ENCODE measurements around the gene ATCAY.

Gene ATCAY, protein sequence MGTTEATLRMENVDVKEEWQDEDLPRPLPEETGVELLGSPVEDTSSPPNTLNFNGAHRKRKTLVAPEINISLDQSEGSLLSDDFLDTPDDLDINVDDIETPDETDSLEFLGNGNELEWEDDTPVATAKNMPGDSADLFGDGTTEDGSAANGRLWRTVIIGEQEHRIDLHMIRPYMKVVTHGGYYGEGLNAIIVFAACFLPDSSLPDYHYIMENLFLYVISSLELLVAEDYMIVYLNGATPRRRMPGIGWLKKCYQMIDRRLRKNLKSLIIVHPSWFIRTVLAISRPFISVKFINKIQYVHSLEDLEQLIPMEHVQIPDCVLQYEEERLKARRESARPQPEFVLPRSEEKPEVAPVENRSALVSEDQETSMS

GRCh38 chr19:3880471-3881271, at the start of gene ATCAY:
TSS of gene ATCAY (plus strand) at chr19:3880685. CDS start at chr19:3885768, 5,083 bp downstream.
- no peak for FAIRE-seq

DNA sequence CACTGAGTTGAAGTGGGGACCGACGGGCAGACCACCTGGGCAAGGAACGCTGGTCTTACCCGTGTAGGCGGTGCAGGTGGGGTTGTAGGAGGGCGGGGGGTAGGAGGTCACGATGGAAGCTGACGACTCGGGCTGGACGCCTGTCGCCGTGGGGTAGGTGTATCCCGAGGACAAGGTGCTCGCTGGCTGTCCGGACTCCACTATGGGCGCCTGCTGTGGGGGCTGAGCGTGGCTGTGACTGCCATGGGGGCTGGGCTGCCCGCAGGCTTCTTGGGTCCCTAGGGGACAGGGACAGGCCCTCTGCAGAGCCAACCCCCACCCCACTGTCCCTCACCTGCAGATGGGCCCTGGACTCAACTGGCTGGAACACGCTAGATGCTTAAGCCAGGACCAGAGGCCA, 48.9 kb upstream of the ATCAY start:
- FAIRE-seq = no peak

GRCh38 chr19:3832001-3832400, 48.5 kb upstream of the ATCAY start:
- FAIRE-seq = no peak

DNA sequence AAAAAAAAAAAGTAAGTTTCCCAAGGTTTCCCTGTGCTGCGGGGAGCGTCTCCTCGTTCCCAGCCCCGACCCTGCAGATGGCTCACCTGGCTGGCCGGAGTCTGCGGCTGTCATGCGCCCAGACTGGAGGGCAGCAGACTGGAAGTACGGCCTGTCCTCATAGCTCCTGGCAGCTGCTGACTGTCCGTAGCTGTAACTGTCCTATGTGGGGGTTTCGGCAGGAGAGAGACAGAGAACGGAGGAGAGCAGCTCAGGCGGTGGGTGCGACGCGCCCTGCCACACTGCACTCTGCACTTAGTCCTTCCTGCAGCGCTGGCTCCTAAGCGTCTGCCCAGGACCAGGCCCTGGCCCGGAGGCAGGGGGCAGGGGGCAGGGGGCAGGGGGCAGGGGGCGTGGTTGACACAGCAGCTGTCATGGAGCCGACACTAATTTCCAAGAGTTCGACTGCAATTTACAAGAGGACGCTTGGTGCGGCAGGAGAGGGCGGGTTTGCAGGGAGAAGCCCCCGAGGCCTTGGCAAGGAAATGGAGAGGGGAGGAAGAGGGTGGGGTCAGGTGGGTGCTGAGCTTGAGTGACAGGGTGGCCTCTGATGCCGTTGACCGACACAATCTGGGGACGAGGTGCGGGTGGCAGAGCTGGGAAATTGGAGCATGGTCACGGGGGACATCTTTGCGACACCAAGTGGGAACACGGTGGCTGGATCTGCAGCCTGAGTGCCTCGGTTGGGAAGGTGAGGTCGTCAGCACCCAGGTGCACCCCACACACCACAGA, 46.7 kb upstream of the ATCAY start:
- FAIRE-seq = no peak

DNA sequence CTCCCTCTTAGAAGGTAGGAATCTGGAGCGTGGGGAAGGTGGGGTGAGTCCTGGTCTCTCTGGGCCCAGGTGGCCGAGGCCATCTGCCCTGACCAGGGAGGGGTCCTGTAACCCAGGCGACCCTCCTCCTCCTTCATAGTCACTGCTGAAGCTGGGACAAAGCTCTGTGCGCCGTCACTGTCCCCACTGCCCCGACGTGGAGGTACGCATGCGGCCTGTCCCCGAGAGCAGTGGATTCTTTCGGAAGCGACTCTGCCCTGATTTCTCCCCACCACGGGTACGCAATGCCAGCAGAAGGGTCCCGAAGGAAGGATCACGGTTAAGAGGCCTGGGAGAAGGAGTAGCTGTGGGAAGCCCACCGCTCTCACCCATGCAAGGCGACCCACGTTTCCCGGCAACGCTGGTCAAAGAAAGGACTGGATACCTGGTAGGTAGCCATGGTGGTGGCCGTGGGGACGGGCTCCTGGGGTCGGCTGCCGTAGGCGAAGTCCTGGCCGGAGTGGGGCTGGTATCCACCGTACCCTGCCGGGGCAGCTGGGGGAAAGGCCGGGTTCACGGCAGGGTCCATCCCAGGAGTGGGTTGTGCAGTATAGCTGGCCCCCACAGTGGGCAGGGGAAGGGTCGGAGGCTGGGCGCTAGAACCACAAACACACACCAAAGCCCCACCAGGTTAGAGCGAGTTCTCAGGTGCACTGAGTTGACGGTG, 46.0 kb upstream of the ATCAY start:
- FAIRE-seq = no peak

- FAIRE-seq = no peak
These were observed 45.4 kb upstream of the ATCAY start for GRCh38 chr19:3835055-3835435.

DNA sequence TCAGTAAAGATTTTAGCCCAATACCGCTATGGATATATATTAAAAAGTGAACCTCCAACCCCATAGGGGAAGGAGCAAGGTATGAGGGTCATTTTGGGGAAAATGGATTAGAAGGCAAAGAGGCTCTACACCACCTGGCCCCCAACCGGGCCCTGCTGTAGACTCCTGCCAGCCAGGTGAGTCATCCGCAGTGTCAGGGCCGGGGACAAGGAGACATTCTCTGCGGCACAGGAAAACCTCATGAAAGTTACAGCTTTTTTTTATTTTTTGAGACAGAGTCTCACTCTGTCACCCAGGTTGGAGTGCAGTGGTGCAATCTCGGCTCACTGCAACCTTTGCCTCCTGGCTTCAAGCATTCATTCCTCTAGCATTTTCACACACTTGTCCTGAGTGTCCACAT, 43.6 kb upstream of the ATCAY start:
- FAIRE-seq = no peak

DNA sequence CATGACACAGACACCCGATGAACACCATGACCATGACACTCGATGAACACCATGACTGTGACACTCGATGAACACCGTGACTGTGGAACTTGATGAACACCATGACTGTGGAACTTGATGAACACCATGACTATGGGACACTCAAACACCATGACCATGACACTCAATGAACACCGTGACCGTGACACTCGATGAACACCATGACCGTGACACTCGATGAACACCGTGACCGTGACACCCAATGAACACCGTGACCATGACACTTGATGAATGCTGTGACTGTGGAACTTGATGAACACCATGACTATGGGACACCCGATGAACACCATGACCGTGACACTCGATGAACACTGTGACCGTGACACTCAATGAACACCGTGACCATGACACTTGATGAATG, 43.2 kb upstream of the ATCAY start:
- FAIRE-seq = no peak

- FAIRE-seq = no peak
These were observed 42.6 kb upstream of the ATCAY start for GRCh38 chr19:3837922-3838321.

DNA sequence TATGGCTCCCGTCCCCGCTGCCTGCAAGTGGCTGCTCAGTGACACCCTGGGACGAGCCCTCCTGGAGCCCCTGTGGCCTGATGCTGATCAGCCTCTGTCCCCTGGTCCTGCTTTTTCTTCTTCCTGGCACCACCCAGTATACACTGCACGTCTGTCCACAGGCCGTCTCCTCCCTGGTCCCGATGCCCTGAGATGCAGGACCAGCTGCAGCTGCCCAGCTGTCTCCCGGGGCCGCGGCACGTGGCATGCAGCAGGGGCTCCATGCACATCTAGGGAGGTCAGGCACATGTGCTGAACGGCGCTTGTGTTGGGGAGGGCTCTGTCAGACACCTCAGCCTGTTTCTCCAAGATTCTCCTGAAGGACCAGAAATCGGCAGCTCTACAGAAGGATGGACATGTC, 41.8 kb upstream of the ATCAY start:
- no peak for FAIRE-seq

- FAIRE-seq = no peak
These were observed 40.5 kb upstream of the ATCAY start for GRCh38 chr19:3839941-3840340.

- FAIRE-seq = no peak
These were observed 39.7 kb upstream of the ATCAY start for GRCh38 chr19:3840804-3841203.

DNA sequence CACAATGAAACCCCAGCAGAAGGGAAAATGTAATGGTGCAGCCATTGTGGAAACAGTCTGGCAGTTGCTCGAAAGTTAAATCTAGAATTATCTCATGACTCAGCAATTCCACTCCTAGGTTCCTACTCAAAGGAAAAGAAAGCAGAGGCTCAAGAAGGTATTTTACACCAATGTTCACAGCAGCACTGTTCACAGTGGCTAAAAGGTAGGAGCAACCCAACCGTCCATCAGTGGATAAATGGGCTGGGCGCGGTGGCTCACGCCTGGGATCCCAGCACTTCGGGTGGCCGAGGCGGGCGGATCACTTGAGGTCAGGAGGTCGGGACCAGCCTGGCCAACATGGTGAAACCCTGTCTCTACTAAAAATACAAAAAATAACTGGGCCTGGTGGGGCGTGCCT, 37.5 kb upstream of the ATCAY start:
- FAIRE-seq = no peak

DNA sequence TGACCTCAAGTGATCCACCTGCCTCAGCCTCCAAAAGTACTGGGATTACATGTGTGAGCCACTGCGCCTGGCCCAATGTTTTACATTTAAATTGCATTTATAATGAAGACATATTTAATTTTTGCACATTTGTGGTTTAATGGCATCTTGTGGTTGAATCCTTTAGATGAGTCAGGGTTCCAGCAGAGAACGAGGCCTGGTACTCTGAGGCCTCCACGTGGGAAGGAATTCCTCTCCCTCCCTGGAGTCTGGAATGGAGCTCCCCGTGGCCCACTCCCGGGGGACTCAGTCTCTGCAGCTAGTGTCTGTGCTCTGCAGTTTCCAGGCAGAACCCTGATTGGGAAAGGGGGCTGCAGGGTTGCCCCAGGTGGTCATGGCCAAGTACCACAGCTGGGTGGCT, 35.9 kb upstream of the ATCAY start:
- FAIRE-seq = no peak

- no peak for FAIRE-seq
These were observed 31.4 kb upstream of the ATCAY start for GRCh38 chr19:3849092-3849491.

DNA sequence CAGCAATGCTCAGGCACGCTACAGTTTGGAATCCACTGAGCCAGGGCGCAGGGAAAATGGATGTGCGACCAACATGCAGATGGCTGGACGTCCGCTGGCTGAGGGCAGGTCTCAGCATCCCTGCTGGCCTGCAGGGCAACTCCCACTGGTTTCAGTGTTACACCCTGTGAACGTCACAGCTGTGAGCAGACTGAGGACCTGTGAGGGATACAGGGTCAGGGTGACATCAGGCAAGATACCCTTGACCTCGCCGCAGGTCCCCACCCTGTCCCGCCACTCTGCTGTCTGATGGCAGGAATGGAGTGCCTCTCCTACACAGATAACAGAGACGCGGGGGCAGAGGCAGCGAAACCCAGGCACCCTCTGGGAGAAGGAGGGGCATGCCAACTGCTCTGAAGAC, 30.7 kb upstream of the ATCAY start:
- FAIRE-seq = no peak

GRCh38 chr19:3850320-3850972, 30.0 kb upstream of the ATCAY start:
- FAIRE-seq = no peak

DNA sequence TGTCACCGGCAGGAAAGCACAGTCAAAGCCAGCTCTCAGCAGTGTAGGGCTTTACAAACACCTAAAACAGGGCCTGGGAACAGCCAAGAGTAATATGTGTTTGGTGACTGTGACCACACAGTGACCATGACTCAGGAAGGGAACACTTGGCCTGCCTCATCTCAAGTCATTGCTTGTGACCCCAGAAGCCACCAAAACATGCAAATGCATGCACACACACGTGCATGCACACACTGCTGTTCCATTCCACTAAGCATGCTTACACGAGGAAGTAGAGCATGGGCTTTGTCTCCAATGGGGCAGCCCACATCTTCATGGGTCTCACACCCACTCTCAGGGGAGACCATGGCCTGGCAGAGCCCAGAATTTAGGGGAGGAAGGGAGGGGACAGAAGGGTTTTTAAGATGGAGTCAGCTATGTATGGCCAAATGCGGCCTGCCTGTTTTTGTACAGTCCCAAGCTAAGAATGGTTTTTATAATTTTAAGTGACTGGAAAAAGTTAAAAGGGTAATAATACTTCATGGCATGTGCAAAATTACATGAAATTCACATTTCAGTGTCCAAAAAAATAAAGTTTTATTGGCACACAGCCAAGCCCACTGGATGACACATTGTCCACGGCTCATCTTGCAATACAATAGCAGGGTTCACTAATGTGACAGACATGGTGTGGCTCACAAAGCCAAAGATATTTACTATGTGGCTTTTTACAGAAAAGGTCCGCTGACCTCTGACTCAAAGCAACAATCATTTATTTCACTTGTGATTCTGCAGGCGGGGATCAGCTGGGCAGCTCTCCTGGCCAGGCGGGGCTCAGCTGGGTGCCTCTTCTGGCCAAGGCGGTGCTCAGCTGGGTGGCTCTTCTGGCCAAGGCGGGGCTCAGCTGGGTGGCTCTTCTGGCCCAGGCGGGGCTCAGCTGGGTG, 29.0 kb upstream of the ATCAY start:
- FAIRE-seq = no peak

GRCh38 chr19:3852177-3852511, 28.3 kb upstream of the ATCAY start:
- FAIRE-seq = no peak

GRCh38 chr19:3852614-3853254, 27.8 kb upstream of the ATCAY start:
- FAIRE-seq = no peak

- FAIRE-seq = no peak
These were observed 25.2 kb upstream of the ATCAY start for GRCh38 chr19:3855320-3855719.

Measured in endometrium (tissue), 2 donors.